GM08714 (cell line): ENCODE measurements around the gene FBXL19.
A peak's percentile ranks its signal among the peaks of the same experiment; 100 is the strongest.
"Not testable (repeated sequence)": the region's sequence is repeated elsewhere in the genome, so short reads cannot be mapped to it uniquely, and the experiment has no call there.

Source experiments
- H3K4me3 ChIP-seq: fragments of 200-500 bp; sonication (Bioruptor generic); 2 replicates; pipeline ENCODE4 v1.5.1; 2014; ENCODE audit warnings: mild to moderate bottlenecking, low read length, inconsistent platforms
- ZNF274 ChIP-seq: IDR thresholded peaks from 2 replicates; pipeline ENCODE4 v1.6.1; 2012; ENCODE audit warnings: mild to moderate bottlenecking, low read depth, low read length

The FBXL19 gene

DNA sequence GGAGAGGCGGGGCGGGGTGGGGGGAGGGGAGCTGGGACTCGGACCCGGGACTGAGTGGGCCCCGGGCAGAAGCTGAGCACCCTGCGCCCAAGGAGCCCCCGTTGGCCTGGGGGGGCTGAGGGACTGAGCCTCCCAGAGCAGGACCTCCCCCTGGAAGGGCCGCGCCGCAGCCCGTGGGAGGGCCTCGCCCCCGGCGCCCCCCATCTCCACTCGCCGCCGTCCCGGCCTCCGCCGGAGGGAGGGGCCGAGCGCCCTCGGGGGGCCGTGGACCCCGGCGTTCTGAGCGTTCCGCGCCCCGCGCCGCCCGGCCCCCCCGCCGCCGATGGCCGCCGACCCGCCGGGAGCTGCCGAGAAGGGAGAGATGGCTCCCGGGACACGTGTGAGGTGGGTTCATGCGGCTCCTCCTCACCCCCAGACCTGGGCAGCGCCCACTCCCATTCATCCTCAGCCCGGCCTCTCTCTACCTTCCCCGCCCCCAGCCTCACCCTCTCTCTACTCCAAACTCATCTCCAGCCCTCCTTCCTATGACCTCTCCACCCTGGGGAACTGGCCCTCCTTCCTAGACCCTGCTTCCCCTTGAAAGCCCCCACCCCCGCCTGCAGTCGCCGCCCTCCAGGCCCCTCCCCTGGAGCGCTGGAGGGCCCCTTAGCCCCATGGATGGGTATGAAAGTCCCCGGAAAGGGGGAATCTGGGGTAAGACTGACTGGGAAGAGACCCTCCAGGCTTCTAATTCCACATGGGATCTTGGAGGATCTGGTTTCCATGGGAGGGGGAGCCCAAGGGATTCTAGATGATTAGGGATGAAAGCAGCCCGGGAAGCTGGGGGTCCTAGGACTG, 922 bp downstream of the FBXL19 start:
- TF ChIP-seq ZNF274, result no peak
- peak overlapping the region; percentile 66 for H3K4me3 ChIP-seq

GRCh38 chr16:30924913-30925631, 1.7 kb downstream of the FBXL19 start:
- peak overlapping the region; percentile 66; the same call in 1 of the 2 replicates for H3K4me3 ChIP-seq
- no peak for TF ChIP-seq ZNF274

- H3K4me3 ChIP-seq, result no peak overlapping the region
- TF ChIP-seq ZNF274, result no peak
Observed at GRCh38 chr16:30925632-30925987, 2.2 kb downstream of the FBXL19 start.

DNA sequence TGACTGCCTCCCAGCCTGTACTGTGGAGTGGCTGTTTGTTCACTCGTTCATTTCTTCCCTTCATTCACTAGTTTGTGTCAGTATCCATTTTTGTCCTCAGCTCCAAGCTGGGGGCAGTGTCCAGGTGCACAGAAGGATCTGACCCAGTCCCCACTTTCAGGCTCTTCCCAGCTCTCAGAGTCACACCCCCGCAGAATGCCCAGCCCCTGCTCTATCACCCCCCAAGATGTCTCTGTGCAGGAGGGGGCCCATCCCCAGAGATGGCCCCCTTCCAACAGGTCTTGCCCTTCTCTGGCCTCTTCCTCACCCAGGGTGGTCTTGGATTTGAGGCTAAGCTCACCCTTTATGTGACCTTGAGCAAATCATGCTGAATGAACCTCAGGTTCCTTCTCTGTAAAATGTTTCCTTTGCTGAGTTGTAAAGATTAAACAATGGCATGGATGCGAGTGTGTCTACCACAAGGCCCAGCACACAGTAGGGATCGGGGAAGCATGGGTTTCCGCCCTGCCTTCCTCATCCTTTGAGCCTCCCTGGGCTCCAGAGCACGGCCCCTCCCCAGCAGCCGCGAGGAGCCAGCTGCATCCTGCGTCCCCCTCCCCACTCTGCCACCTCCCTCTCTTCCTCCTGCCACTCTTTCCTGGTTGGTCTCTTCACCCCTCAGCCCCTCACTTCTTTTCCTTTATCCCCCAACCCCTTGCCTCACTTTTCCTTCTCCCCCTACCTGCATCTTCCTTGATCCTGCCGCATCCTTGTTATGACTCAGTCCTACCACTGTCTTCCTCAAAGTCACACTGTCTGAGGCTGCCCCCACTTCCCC, 2.8 kb downstream of the FBXL19 start:
- no peak for TF ChIP-seq ZNF274
- H3K4me3 ChIP-seq, result no peak overlapping the region

DNA sequence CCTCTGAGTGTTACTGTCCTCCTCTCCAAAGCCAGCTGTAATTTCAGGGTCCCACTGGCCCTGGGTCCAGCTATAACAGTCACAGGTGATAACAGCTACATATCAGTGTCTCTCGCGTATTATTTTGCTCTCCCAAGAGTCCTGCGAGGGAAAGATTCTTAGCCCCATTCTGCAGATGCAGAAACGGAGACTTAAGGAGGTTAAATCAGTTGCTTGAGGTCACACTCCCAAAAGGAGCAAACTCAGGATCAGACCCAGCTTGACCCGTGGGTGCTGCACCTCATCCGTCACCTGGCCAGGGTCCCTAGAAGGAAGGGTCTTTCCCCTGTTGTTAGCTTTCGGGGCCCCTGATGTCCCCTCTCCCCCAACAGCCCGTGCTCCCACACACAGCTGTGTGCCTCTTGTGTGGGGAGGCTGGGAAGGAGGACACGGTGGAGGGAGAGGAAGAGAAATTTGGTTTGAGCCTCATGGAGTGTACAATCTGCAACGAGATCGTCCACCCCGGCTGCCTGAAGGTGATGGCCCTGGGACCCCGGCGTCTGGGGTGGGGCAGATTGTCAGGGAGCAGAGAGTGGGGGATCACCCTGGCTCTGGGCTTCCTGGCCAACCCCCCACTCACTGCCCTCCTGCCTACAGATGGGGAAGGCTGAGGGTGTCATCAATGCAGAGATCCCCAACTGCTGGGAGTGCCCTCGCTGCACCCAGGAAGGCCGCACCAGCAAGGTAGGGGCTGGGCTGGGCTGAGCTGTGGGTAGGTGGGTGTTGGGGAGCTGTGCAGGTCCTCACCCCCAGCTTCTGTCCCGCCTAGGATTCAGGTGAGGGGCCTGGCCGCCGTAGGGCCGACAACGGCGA, 3.8 kb downstream of the FBXL19 start:
- TF ChIP-seq ZNF274, result no peak
- H3K4me3 ChIP-seq, result no peak overlapping the region

DNA sequence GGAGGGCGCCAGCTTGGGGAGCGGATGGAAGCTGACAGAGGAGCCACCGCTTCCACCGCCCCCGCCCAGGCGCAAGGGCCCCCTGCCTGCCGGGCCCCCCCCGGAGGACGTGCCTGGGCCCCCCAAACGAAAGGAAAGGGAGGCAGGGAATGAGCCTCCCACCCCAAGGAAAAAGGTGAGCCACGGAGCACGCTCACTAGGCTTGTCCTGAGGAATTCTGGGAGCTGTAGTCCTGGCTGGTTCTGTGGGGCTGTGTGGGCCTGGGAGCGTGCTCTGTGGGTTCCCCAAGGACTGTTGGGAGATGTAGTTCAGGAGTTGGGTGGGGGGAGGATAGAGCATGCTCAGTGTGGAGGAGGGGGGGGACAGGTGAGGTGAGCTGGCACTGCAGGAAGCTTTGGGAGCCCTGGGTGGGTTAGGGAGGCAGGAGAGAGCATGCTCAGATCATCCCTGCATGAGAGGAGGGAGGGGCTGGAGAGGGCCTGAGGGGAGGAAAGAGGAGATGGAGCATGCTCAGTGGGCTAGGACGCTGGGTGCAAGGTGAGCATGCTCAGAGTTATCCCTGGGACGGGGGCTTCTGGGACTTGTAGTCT, 4.5 kb downstream of the FBXL19 start:
- no peak overlapping the region for H3K4me3 ChIP-seq
- TF ChIP-seq ZNF274, result no peak

GRCh38 chr16:30928390-30928789, 5.0 kb downstream of the FBXL19 start:
- no peak for TF ChIP-seq ZNF274
- H3K4me3 ChIP-seq, result no peak overlapping the region

- no peak overlapping the region for H3K4me3 ChIP-seq
- TF ChIP-seq ZNF274, result no peak
Observed at GRCh38 chr16:30929167-30929566, 5.8 kb downstream of the FBXL19 start.

DNA sequence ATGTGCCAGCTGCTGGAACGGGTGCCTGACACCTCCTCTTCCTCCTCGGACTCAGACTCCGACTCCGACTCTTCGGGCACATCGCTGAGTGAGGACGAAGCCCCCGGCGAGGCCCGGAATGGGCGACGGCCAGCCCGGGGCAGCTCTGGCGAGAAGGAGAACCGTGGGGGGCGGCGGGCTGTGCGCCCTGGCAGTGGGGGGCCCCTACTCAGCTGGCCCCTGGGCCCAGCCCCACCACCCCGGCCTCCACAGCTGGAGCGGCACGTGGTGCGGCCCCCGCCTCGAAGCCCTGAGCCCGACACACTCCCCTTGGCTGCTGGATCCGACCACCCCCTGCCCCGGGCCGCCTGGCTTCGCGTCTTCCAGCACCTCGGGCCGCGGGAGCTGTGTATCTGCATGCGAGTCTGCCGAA, 6.8 kb downstream of the FBXL19 start:
- TF ChIP-seq ZNF274, result no peak
- H3K4me3 ChIP-seq, result no peak overlapping the region

- H3K4me3 ChIP-seq, result no peak overlapping the region
- TF ChIP-seq ZNF274, result no peak
Observed at GRCh38 chr16:30931068-30931650, 7.8 kb downstream of the FBXL19 start.

DNA sequence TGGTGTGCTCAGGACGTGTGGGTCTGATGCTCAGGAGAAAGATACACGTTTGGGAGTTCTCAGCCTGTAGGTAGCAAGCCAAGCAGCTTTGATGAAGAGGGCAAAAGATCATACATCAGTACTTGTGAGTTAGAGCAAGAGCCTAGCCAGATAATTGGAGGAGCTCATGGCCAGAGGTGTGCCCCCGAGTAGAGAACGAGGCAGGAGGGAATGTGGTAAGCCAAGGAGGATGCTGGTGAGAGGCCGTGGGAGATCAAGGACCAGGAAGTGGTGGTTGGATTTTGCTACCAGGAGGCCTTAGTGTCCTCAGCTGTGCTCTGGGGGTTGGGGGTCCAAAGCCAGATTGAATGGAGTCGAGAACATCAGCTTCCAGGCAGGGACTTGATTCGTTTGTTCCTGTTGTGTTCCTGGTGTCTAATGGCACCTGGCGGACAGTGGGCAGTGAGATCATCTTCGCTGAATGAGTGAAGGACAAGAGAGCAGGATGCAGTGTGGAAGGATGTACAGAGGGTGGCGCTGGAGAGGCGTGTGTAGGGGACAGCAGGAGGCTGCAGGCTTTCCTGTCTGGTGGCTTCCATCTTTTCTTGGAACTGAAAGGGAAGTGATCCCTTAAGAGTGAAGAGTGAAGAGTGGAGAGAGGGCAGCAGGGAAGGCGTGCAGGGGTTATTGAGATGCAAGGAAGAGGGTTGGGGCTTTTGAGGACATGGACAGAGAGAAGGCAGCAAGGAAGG, 11.6 kb downstream of the FBXL19 start:
- no peak for TF ChIP-seq ZNF274
- no peak overlapping the region for H3K4me3 ChIP-seq

DNA sequence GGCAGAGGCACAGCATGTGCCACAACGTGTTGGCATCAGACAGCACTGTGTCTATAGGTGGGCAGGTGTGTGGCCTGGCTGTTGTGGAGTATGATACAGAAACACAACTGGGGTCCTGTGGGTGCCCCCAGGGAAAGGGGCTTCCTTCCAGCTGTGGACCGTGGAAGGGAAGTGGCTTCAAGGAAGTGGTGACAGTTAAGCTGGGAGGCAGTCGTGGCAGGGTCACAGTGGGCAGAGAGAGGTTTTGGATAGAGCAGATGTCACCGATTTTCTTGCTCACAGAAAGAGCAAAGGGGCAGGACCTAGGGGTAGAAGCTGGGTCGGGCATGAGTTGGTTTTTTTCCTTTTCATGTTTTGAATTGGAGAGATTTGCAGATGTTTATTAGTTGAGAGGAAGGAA, 14.3 kb downstream of the FBXL19 start:
- TF ChIP-seq ZNF274, result no peak
- no peak overlapping the region for H3K4me3 ChIP-seq

DNA sequence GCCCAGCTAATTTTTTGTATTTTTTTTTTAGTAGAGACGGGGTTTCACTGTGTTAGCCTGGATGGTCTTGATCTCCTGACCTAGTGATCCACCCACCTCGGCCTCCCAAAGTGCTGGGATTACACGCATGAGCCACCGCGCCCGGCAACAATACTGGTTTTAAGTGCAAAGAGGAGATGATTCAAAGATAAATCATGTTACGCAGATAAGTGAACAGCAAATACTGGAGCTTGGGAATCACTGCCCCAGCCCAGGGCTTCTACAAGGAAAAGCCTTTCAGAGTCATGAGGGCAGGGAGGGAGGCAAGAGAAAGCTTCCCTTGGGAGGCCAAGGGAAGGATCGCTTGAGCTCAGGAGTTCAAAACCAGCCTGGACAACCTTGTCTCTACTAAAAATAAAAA, 16.2 kb downstream of the FBXL19 start:
- H3K4me3 ChIP-seq, result not testable (repeated sequence)
